Heart left ventricle (tissue), 16 donors: ENCODE measurements around the gene NDOR1. TPM values are rescaled to one million over a fixed set of nuclear protein-coding genes. Genes with fewer than 3 reads are reported as not detected.
A peak's percentile ranks its signal among the peaks of the same experiment; 100 is the strongest.

Source experiments
- ATAC-seq, 4 donors: fragments of 200-7000 bp; cut with Tn5 transposase; one replicate each; pipeline ENCODE4 v1.9.1; 2020 to 2022; ENCODE audit warnings: moderate library complexity in 4 of 4, mild to moderate bottlenecking in 3 of 4, moderate number of reproducible peaks in 1 of 4
- DNase-seq, 5 donors: peaks; one replicate each; pipeline ENCODE4 v3.0.0-alpha.2; 2020
- H3K27ac ChIP-seq, 12 donors: fragments of 200-600 bp; sonication (generic) in 4 of 12; one replicate each; pipeline versions ENCODE4 v1.5.0 to v1.8.0; 2016 to 2022; ENCODE audit warnings: mild to moderate bottlenecking in 2 of 12
- H3K27me3 ChIP-seq, 9 donors: fragments of 200-600 bp; sonication (generic) in 2 of 9; one replicate each; pipeline versions ENCODE4 v1.5.1 to v1.8.0; 2016 to 2022; ENCODE audit warnings: mild to moderate bottlenecking in 3 of 9
- H3K36me3 ChIP-seq, 9 donors: fragments of 200-600 bp; sonication (generic) in 2 of 9; one replicate each; pipeline versions ENCODE4 v1.5.0 to v1.8.0; 2018 to 2022; ENCODE audit warnings: mild to moderate bottlenecking in 2 of 9
- H3K4me1 ChIP-seq, 12 donors: fragments of 200-600 bp; sonication (generic) in 4 of 12; one replicate each; pipeline versions ENCODE4 v1.5.0 to v1.8.0; 2016 to 2022; ENCODE audit warnings: mild to moderate bottlenecking in 3 of 12
- H3K4me3 ChIP-seq, 12 donors: fragments of 200-600 bp; sonication (generic) in 4 of 12; one replicate each; pipeline versions ENCODE4 v1.5.0 to v1.8.0; 2017 to 2022; ENCODE audit warnings: mild to moderate bottlenecking in 9 of 12, moderate library complexity in 4 of 12
- H3K9me3 ChIP-seq, 12 donors: fragments of 200-600 bp; sonication (generic) in 4 of 12; one replicate each; pipeline versions ENCODE4 v1.5.0 to v1.8.0; 2016 to 2022; ENCODE audit warnings: mild to moderate bottlenecking in 1 of 12
- CTCF ChIP-seq, 12 donors: fragments of 200-600 bp; sonication (generic) in 4 of 12; IDR thresholded peaks; one replicate each; pipeline versions ENCODE4 v1.5.0 to v1.8.0; 2018 to 2022; ENCODE audit warnings: antibody characterized with exemption in 12 of 12, mild to moderate bottlenecking in 5 of 12
- POLR2A ChIP-seq, 2 donors: fragments of 450-650 bp; IDR thresholded peaks; one replicate each; pipeline ENCODE4 v1.6.1; 2017; ENCODE audit warnings: antibody characterized with exemption in 2 of 2, mild to moderate bottlenecking in 2 of 2, moderate library complexity in 2 of 2
- WGBS, 4 donors: extraction: QIAGEN DNeasy Blood & Tissue Kit in 2 of 4; methylation state at CpG; one replicate each; pipeline versions ENCODE4 v1.1.5 to v1.1.7; 2013 to 2018; 5-methylcytosine and 5-hydroxymethylcytosine counted together
- intact Hi-C, 10 donors: fragments of 100-400 bp; cut with DNase I; formaldehyde crosslinking; loops; one replicate each; pipeline versions ENCODE4 v1.11.1 to v1.14.2; 2022
- polyA plus RNA-seq, 2 donors: library from polyadenylated mRNA; stranded (reverse); fragments of 200-250 nt; gene quantifications; one replicate each; pipeline ENCODE4 v1.2.3, GENCODE V29; 2013
- total RNA-seq, 9 donors: library from RNA; depleted of rRNA in 2 of 9; stranded (reverse); fragments of >200 nt in 2 of 9; fragmentation: NEBNext Ultra II Directional in 3 of 9; extraction: Animal tissue kit (Norgen Biotek cat#: 25700) in 3 of 9; gene quantifications; one replicate each; pipeline versions ENCODE4 v1.1.0 to v1.2.4, GENCODE V29; 2016 to 2023
- donor health status: ischemic (EF 13 %, LVEDD 7.1; RV severe dilation, severe dysfunction).
- donor health status: healthy with polysubstance abuse.
- donor health status: DM: no; HTN: yes; CAD: no.
- donor health status: DM: no; HTN: no; CAD: no.
- donor health status: ischemic (EF 25% LVEDD 6.9; RV normal size, moderate dysfunction).
- donor health status: ischemic (EF 25% LVEDD 5.7; RV mildly dilated, moderate dysfunction).
- donor health status: healthy.
- donor health status: DM: yes; HTN: yes; CAD: no.
- donor health status: ischemic (EF 35%, LVEDD 5.7; RV mildly dilated, moderate dysfunction).
- donor health status: nonischemic (EF 11% LVEDD 7.7; RV severe dilation, severe dysfunction).
- donor health status: DM: yes; HTN: yes; CAD: no.
- donor health status: PGD.
- donor health status: ischemic (EF 29% LVEDD 5.4; RV normal size, mild dysfunction).
- donor health status: nonischemic (EF 23%, LVEDD 6.1; RV moderate dilation, normal function).

The NDOR1 gene
- total and polyA plus RNA-seq, 11 donors, result 4.5 to 9.6 (median 6.2) TPM

GRCh38 chr9:137226338-137227053 is 21.0 kb downstream of the NDOR1 start:
- H3K27ac ChIP-seq, result no peak overlapping the region
- intact Hi-C loops, result loop anchor here (1.0 to 10.0 kb wide), 10 partner anchors 34 to 442 kb away; partner anchors contain the start of genes ANAPC2 (in 4 of the 10) and SSNA1 (in 4 of the 10)
- peaks cover 0 to 29% (median 15%) of the 10 kb centered on the region in 12 donors for H3K4me1 ChIP-seq
- H3K9me3 ChIP-seq, result no peaks in the 10 kb centered on the region
- no peak overlapping the region for H3K4me3 ChIP-seq
- ATAC-seq (no peak), DNase-seq (peak in 1 of 5 donors; percentile 23)
- 70 to 74% (median 72%) methylated on average over 13 to 18 of the region's 18 CpGs for WGBS, 4 donors
- H3K36me3 ChIP-seq, result no peaks in the 10 kb centered on the region
- peaks cover 8 to 37% (median 27%) of the 10 kb centered on the region in 9 donors for H3K27me3 ChIP-seq
- TF ChIP-seq CTCF (IDR thresholded peaks at IDR 0.05) (no peak), POLR2A (IDR thresholded peaks at IDR 0.05) (no peak)

- H3K4me1 ChIP-seq, result peaks cover 0 to 24% (median 15%) of the 10 kb centered on the region in 12 donors
- H3K9me3 ChIP-seq, result no peaks in the 10 kb centered on the region
- H3K36me3 ChIP-seq, result no peaks in the 10 kb centered on the region
- intact Hi-C loops, result loop anchor here (1.0 to 10.0 kb wide), 10 partner anchors 35 to 442 kb away; partner anchors contain the start of genes ANAPC2 (in 4 of the 10) and SSNA1 (in 4 of the 10)
- TF ChIP-seq CTCF (IDR thresholded peaks at IDR 0.05) (peak; percentile 75 to 90 (median 84)), POLR2A (IDR thresholded peaks at IDR 0.05) (no peak)
- WGBS, 4 donors, result 3 to 48% (median 43%) methylated on average over 10 to 25 of the region's 25 CpGs
- H3K27ac ChIP-seq, result no peak within 1 kb of the TSS
- DNase-seq (peak; percentile 68 to 88 (median 73)), ATAC-seq (peak in 3 of 4 donors; percentile 25 to 35 (median 32))
- H3K4me3 ChIP-seq, result no peak within 1 kb of the TSS
- H3K27me3 ChIP-seq, result peaks cover 8 to 44% (median 32%) of the 10 kb centered on the region in 9 donors
Measured at GRCh38 chr9:137227054-137227852, 21.8 kb downstream of the NDOR1 start, which contains the start of gene RNF224. Gene RNF224, plus strand, starts transcription at chr9:137227502. Its CDS starts 834 bp downstream, at chr9:137228336.

- 27 to 41% (median 38%) methylated on average over 15 to 18 of the region's 18 CpGs for WGBS, 4 donors
- intact Hi-C loops, result loop anchor here (1.0 to 10.0 kb wide), 10 partner anchors 36 to 443 kb away; partner anchors contain the start of genes ANAPC2 (in 4 of the 10) and SSNA1 (in 4 of the 10)
Measured at GRCh38 chr9:137227853-137228505, 22.5 kb downstream of the NDOR1 start.

More at GRCh38 chr9:137227853-137228505, 22.5 kb downstream of the NDOR1 start:
- TF ChIP-seq POLR2A (IDR thresholded peaks at IDR 0.05), result no peak
- TF ChIP-seq CTCF (IDR thresholded peaks at IDR 0.05), result no peak
- DNase-seq, result no peak
- ATAC-seq, result no peak
- Histone ChIP-seq H3K36me3 (no peaks in the 10 kb centered on the region), H3K4me1 (peaks cover 0 to 17% (median 8%) of the 10 kb centered on the region in 12 donors), H3K27ac (no peak overlapping the region), H3K9me3 (no peaks in the 10 kb centered on the region), H3K4me3 (no peak overlapping the region), H3K27me3 (peaks cover 8 to 45% (median 32%) of the 10 kb centered on the region in 9 donors)
